GM23338 (cell line): ENCODE data around the gene ALDH5A1.

Experiments used
- CREB1 ChIP-seq: fragments of 250-450 bp; sonication (Bioruptor Pico); IDR thresholded peaks from 2 replicates; pipeline ENCODE4 v1.5.0; 2020; ENCODE audit warnings: low read depth, mild to moderate bottlenecking, moderate library complexity
- CTCF ChIP-seq, 2 experiments: fragments of 200-600 bp in 1 of 2; sonication (generic) in 1 of 2; conservative IDR thresholded peaks; 2 replicates each; pipeline versions ENCODE4 v1.5.1 to v1.6.1; 2016 to 2017; ENCODE audit warnings: antibody characterized with exemption in 2 of 2, low read depth in 2 of 2, mild to moderate bottlenecking in 2 of 2, moderate library complexity in 1 of 2
- EZH2 ChIP-seq: fragments of 200-600 bp; sonication (generic); IDR thresholded peaks from one replicate; pipeline ENCODE4 v1.8.0; 2017; ENCODE audit warnings: antibody characterized with exemption, mild to moderate bottlenecking, low read depth; ENCODE audit not compliant: unreplicated experiment
- EZH2phosphoT487 ChIP-seq: fragments of 200-600 bp; sonication (generic); IDR thresholded peaks from one replicate; pipeline ENCODE4 v1.8.1; 2018; ENCODE audit warnings: antibody characterized with exemption; ENCODE audit not compliant: unreplicated experiment
- JUNB ChIP-seq: IDR thresholded peaks from one replicate; pipeline ENCODE4 v1.6.1; 2016; ENCODE audit warnings: antibody characterized with exemption; ENCODE audit not compliant: unreplicated experiment
- NANOG ChIP-seq: IDR thresholded peaks from 2 replicates; pipeline ENCODE4 v1.6.1; 2016; ENCODE audit warnings: antibody characterized with exemption, borderline replicate concordance
- POLR2AphosphoS5 ChIP-seq: IDR thresholded peaks from 2 replicates; pipeline ENCODE4 v1.6.1; 2016; ENCODE audit warnings: antibody characterized with exemption, low read depth
- STAT1 ChIP-seq: IDR thresholded peaks from one replicate; pipeline ENCODE4 v1.6.1; 2016; ENCODE audit warnings: antibody characterized with exemption; ENCODE audit not compliant: unreplicated experiment
- ZNF114 ChIP-seq: fragments of 250-450 bp; sonication (Bioruptor Pico); IDR thresholded peaks from 2 replicates; pipeline ENCODE4 v1.5.0; 2020; ENCODE audit warnings: mild to moderate bottlenecking, moderate library complexity
- ZNF331 ChIP-seq: fragments of 250-450 bp; sonication (Bioruptor Pico); IDR thresholded peaks from 2 replicates; pipeline ENCODE4 v1.5.0; 2020; ENCODE audit warnings: low read depth, mild to moderate bottlenecking, moderate library complexity
- TF ChIP-seq, protein P1 (sequence below): IDR thresholded peaks from one replicate; pipeline ENCODE4 v1.6.1; 2018; ENCODE audit warnings: antibody characterized with exemption; ENCODE audit not compliant: unreplicated experiment
- TF ChIP-seq, protein P2 (sequence below): fragments of 250-450 bp; sonication (Bioruptor Pico); IDR thresholded peaks from 2 replicates; pipeline ENCODE4 v1.5.0; 2020; ENCODE audit warnings: mild to moderate bottlenecking, moderate library complexity

DNA sequence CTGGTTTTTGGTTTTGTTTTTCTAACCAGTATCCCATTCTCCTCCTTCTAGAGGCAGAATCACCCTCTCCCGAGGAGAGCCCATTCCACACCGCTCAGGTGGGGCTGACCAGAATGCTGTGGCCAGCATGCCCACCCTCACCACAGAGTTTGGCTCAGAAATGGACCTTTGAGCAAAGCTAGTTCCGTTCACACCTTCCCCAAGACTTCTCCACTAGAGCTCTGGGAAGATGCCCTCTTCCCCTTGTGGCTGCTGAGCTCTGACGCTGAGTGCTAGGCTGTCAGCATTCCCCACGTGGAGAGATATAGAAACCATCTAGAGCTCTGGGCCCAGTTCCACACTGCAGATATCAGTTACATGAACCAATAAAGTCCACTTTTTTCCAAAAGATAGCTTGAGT, 13.3 kb upstream of the ALDH5A1 start:
- TF ChIP-seq POLR2AphosphoS5 (no peak), CTCF (conservative IDR thresholded peaks at IDR 0.05; ENCODE audit: low read depth in 2 of 2) (no peak), EZH2phosphoT487 (no peak), ZNF114 (no peak), EZH2 (no peak), NANOG (no peak), JUNB (no peak), STAT1 (no peak), ZNF331 (CRISPR knock-in tag) (no peak), CREB1 (CRISPR knock-in tag) (no peak)
- TF ChIP-seq, protein P1, sequence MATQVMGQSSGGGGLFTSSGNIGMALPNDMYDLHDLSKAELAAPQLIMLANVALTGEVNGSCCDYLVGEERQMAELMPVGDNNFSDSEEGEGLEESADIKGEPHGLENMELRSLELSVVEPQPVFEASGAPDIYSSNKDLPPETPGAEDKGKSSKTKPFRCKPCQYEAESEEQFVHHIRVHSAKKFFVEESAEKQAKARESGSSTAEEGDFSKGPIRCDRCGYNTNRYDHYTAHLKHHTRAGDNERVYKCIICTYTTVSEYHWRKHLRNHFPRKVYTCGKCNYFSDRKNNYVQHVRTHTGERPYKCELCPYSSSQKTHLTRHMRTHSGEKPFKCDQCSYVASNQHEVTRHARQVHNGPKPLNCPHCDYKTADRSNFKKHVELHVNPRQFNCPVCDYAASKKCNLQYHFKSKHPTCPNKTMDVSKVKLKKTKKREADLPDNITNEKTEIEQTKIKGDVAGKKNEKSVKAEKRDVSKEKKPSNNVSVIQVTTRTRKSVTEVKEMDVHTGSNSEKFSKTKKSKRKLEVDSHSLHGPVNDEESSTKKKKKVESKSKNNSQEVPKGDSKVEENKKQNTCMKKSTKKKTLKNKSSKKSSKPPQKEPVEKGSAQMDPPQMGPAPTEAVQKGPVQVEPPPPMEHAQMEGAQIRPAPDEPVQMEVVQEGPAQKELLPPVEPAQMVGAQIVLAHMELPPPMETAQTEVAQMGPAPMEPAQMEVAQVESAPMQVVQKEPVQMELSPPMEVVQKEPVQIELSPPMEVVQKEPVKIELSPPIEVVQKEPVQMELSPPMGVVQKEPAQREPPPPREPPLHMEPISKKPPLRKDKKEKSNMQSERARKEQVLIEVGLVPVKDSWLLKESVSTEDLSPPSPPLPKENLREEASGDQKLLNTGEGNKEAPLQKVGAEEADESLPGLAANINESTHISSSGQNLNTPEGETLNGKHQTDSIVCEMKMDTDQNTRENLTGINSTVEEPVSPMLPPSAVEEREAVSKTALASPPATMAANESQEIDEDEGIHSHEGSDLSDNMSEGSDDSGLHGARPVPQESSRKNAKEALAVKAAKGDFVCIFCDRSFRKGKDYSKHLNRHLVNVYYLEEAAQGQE: no peak
- TF ChIP-seq, protein P2, sequence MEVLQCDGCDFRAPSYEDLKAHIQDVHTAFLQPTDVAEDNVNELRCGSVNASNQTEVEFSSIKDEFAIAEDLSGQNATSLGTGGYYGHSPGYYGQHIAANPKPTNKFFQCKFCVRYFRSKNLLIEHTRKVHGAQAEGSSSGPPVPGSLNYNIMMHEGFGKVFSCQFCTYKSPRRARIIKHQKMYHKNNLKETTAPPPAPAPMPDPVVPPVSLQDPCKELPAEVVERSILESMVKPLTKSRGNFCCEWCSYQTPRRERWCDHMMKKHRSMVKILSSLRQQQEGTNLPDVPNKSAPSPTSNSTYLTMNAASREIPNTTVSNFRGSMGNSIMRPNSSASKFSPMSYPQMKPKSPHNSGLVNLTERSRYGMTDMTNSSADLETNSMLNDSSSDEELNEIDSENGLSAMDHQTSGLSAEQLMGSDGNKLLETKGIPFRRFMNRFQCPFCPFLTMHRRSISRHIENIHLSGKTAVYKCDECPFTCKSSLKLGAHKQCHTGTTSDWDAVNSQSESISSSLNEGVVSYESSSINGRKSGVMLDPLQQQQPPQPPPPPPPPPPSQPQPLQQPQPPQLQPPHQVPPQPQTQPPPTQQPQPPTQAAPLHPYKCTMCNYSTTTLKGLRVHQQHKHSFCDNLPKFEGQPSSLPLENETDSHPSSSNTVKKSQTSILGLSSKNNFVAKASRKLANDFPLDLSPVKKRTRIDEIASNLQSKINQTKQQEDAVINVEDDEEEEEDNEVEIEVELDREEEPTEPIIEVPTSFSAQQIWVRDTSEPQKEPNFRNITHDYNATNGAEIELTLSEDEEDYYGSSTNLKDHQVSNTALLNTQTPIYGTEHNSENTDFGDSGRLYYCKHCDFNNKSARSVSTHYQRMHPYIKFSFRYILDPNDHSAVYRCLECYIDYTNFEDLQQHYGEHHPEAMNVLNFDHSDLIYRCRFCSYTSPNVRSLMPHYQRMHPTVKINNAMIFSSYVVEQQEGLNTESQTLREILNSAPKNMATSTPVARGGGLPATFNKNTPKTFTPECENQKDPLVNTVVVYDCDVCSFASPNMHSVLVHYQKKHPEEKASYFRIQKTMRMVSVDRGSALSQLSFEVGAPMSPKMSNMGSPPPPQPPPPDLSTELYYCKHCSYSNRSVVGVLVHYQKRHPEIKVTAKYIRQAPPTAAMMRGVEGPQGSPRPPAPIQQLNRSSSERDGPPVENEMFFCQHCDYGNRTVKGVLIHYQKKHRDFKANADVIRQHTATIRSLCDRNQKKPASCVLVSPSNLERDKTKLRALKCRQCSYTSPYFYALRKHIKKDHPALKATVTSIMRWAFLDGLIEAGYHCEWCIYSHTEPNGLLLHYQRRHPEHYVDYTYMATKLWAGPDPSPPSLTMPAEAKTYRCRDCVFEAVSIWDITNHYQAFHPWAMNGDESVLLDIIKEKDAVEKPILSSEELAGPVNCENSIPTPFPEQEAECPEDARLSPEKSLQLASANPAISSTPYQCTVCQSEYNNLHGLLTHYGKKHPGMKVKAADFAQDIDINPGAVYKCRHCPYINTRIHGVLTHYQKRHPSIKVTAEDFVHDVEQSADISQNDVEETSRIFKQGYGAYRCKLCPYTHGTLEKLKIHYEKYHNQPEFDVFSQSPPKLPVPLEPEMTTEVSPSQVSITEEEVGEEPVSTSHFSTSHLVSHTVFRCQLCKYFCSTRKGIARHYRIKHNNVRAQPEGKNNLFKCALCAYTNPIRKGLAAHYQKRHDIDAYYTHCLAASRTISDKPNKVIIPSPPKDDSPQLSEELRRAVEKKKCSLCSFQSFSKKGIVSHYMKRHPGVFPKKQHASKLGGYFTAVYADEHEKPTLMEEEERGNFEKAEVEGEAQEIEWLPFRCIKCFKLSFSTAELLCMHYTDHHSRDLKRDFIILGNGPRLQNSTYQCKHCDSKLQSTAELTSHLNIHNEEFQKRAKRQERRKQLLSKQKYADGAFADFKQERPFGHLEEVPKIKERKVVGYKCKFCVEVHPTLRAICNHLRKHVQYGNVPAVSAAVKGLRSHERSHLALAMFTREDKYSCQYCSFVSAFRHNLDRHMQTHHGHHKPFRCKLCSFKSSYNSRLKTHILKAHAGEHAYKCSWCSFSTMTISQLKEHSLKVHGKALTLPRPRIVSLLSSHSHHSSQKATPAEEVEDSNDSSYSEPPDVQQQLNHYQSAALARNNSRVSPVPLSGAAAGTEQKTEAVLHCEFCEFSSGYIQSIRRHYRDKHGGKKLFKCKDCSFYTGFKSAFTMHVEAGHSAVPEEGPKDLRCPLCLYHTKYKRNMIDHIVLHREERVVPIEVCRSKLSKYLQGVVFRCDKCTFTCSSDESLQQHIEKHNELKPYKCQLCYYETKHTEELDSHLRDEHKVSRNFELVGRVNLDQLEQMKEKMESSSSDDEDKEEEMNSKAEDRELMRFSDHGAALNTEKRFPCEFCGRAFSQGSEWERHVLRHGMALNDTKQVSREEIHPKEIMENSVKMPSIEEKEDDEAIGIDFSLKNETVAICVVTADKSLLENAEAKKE (CRISPR knock-in tag): no peak
